D341Med (cell line): Measurements from ENCODE around the gene U2SURP.

Source experiments
- DNase-seq: peaks from one replicate; pipeline ENCODE4 v3.0.0; 2012; ENCODE audit warnings: low spot score

The U2SURP gene

GRCh38 chr3:143101792-143102381 is 100.5 kb downstream of the U2SURP start:
- DNase-seq: no peak

- DNase-seq: no peak
These were observed 102.3 kb downstream of the U2SURP start for GRCh38 chr3:143103652-143104051.

GRCh38 chr3:143105170-143105569 is 103.8 kb downstream of the U2SURP start:
- DNase-seq: no peak

- no peak for DNase-seq
These were observed 108.5 kb downstream of the U2SURP start for GRCh38 chr3:143109861-143110260.
